LNCaP clone FGC (cell line): ENCODE results near the gene CALR.

Experiments used
- DNase-seq: peaks from one replicate; pipeline ENCODE4 v3.0.0-alpha.2; 2011; ENCODE audit warnings: low read depth
- H3K4me3 ChIP-seq: 2 replicates; pipeline ENCODE4 v1.5.1; 2011; ENCODE audit warnings: mild to moderate bottlenecking, low read depth, low read length, control low read depth
- CTCF ChIP-seq: IDR thresholded peaks from 2 replicates; pipeline ENCODE4 v1.5.1; 2012; ENCODE audit warnings: mild to moderate bottlenecking; ENCODE audit not compliant: control insufficient read depth, insufficient read depth; ENCODE audit errors: extremely low read depth

The CALR gene

DNA sequence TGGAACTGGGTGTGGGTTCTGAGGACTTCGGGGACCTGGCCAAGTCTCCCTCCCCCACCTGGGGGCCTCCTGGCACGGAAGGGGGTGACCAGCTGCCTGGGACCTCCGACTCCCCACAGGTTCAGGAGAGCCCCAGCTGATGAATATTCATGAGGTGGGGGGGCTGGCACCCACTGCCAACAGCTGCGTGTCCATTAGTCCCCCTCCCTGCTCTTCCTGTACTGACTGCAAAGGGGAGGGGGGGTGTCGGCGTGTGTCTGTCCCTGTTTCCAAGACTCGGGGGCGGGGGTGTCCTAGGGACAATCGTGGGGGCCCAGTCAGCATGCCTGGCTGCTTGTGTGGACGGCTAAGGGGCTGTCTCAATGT lies 46.3 kb downstream of the CALR start:
- DNase-seq: no peak
- no peak for TF ChIP-seq CTCF

GRCh38 chr19:12985049-12985776 lies 46.8 kb downstream of the CALR start:
- H3K4me3 ChIP-seq: no peak overlapping the region
- no peak for DNase-seq
- no peak for TF ChIP-seq CTCF

More for the DNA sequence above, 46.3 kb downstream of the CALR start:
- no peak overlapping the region for H3K4me3 ChIP-seq

DNA sequence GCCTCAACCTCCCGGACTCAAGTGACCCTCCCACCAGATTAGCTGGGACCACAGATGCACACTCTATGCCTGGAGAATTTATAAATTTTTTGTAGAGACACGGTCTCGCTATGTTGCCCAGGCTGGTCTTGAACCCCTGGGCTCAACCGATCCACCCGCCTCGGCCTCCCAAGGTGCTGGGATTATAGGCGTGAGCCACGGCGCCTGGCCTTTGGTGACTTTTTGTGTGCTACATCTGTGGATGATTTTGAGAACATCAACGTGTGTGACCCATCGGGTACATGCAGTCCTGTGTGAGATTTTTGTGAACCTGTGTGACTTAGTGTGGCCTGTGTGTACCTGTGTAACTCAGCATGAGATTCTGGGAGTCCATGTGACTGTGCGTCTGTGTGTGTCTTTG lies 48.3 kb downstream of the CALR start:
- H3K4me3 ChIP-seq: no peak overlapping the region
- no peak for TF ChIP-seq CTCF
- DNase-seq: no peak

DNA sequence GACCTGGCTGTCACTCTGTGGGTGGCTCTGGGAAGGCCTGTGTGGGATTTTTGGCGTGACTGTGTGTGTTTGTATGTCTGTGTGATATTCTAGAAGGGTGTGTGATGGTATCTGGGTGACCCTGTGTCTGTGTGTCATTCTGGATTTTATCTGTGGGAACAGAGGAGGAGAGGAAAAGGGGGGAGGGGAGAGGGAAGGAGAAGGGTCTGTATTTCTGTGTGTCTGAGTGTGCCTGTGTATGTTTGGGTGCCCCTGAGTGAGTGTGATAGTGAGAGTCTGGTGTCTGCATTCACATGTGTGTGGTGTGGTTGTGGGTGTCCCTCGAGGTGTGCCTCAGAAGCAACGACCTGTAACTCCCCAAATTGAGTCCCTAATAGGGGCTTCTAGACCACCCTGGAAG lies 48.8 kb downstream of the CALR start:
- DNase-seq: no peak
- no peak for TF ChIP-seq CTCF
- no peak overlapping the region for H3K4me3 ChIP-seq

DNA sequence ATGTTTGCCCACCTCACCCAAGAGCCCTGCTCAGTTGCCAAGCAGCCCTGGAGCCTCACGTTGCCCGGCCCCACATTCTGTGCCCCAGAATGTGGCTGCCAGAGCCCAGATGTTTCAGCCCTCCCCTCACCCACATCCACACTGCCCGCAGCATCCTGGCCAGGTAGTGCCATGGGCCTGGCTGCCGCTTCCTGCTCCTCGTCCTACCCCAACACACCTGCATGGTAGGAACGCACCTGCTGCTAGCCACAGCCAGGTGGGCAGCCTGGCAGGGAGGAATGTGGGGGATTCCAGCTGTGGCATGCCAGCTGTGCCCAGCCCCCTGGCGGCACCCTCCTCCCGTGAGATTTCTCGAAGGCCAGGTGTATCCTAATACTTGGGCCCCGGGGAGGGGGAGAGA lies 49.4 kb downstream of the CALR start:
- no peak for TF ChIP-seq CTCF
- H3K4me3 ChIP-seq: no peak overlapping the region
- no peak for DNase-seq

DNA sequence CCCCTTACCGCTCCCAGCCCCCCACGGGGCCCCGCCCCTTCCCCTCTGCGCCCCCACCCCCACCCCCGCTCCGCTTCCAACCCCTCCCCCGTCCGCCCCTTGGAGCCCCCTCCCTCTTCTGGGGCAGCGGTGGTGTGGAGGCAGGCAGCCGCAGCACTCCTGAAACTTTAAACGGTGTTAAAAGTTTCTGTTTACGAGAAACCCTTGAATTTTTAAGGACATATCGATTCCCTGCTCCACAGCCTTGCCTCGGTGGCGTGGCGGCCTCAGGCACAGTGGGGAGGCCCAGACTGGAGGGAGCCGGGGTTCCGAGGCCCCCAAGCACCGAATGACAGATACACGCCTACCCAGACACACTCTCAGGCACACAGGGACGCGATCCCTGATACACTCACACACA lies 52.0 kb downstream of the CALR start:
- no peak overlapping the region for H3K4me3 ChIP-seq
- no peak for DNase-seq
- no peak for TF ChIP-seq CTCF

DNA sequence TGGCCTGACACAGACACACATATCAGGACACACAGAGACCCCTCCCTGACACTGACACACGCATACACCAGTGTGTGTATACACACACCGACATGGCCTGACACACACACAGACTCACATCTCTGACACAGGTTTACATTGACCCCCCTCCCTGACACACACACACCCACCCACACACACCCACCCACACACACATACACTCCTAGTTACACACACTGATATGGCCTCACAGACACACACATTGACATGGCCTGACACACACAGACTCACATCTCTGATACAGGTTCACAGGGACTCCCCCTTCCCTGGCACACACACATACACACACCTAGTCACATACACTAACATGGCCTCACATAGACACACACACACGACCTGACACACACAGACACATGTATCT lies 52.4 kb downstream of the CALR start:
- H3K4me3 ChIP-seq: no peak overlapping the region
- no peak for TF ChIP-seq CTCF
- no peak for DNase-seq
